Activated naive CD4-positive, alpha-beta T cell treated with anti-CD3 and anti-CD28 coated beads, Interleukin-2, amount 50 U/mL, for 24 hours (primary cell): ENCODE measurements around the gene CDH18.

ENCODE experiments used
- H3K27ac Mint-ChIP-seq: one replicate; pipeline ENCODE4 v1.8.0; 2021; ENCODE audit warnings: mild to moderate bottlenecking, mixed read lengths
- H3K27me3 Mint-ChIP-seq: one replicate; pipeline ENCODE4 v1.8.0; 2021; ENCODE audit warnings: mixed read lengths
- H3K36me3 Mint-ChIP-seq: one replicate; pipeline ENCODE4 v1.8.0; 2021; ENCODE audit warnings: mixed read lengths
- H3K4me1 Mint-ChIP-seq: one replicate; pipeline ENCODE4 v1.8.0; 2021; ENCODE audit warnings: mixed read lengths
- H3K4me3 Mint-ChIP-seq: one replicate; pipeline ENCODE4 v1.8.0; 2021; ENCODE audit warnings: mild to moderate bottlenecking, mixed read lengths
- H3K9me3 Mint-ChIP-seq: one replicate; pipeline ENCODE4 v1.8.0; 2021; ENCODE audit warnings: mixed read lengths

The CDH18 gene

GRCh38 chr5:19975795-19976194 lies 12.2 kb downstream of the CDH18 start:
- Mint-ChIP-seq H3K27me3 (no peaks in the 10 kb centered on the region), H3K4me1 (no peaks in the 10 kb centered on the region), H3K36me3 (no peaks in the 10 kb centered on the region), H3K27ac (no peak overlapping the region), H3K9me3 (peaks cover 3% of the 10 kb centered on the region), H3K4me3 (no peak overlapping the region)

GRCh38 chr5:19960451-19960850 lies 27.5 kb downstream of the CDH18 start:
- Mint-ChIP-seq H3K36me3 (no peaks in the 10 kb centered on the region), H3K4me3 (no peak overlapping the region), H3K9me3 (peaks cover 7% of the 10 kb centered on the region), H3K4me1 (no peaks in the 10 kb centered on the region), H3K27me3 (no peaks in the 10 kb centered on the region), H3K27ac (no peak overlapping the region)

GRCh38 chr5:19959830-19960384 lies 28.1 kb downstream of the CDH18 start:
- H3K27me3 Mint-ChIP-seq = no peaks in the 10 kb centered on the region
- H3K27ac Mint-ChIP-seq = no peak overlapping the region
- H3K36me3 Mint-ChIP-seq = no peaks in the 10 kb centered on the region
- no peak overlapping the region for H3K4me3 Mint-ChIP-seq
- peaks cover 7% of the 10 kb centered on the region for H3K9me3 Mint-ChIP-seq
- H3K4me1 Mint-ChIP-seq = no peaks in the 10 kb centered on the region

GRCh38 chr5:19950897-19951296 lies 37.1 kb downstream of the CDH18 start:
- no peaks in the 10 kb centered on the region for H3K27me3 Mint-ChIP-seq
- H3K4me1 Mint-ChIP-seq = no peaks in the 10 kb centered on the region
- H3K36me3 Mint-ChIP-seq = no peaks in the 10 kb centered on the region
- H3K4me3 Mint-ChIP-seq = no peak overlapping the region
- H3K27ac Mint-ChIP-seq = no peak overlapping the region
- H3K9me3 Mint-ChIP-seq = peaks cover 2% of the 10 kb centered on the region

- Mint-ChIP-seq H3K4me3 (no peak overlapping the region), H3K27ac (no peak overlapping the region), H3K36me3 (no peaks in the 10 kb centered on the region), H3K4me1 (no peaks in the 10 kb centered on the region), H3K27me3 (no peaks in the 10 kb centered on the region), H3K9me3 (peaks cover 6% of the 10 kb centered on the region)
Observed at GRCh38 chr5:19940192-19940591, 47.8 kb downstream of the CDH18 start.

- H3K27me3 Mint-ChIP-seq = no peaks in the 10 kb centered on the region
- H3K4me3 Mint-ChIP-seq = no peak overlapping the region
Observed at GRCh38 chr5:19930451-19930850, 57.5 kb downstream of the CDH18 start.

GRCh38 chr5:19928562-19929421 lies 59.2 kb downstream of the CDH18 start:
- H3K9me3 Mint-ChIP-seq = peaks cover 6% of the 10 kb centered on the region
- H3K4me3 Mint-ChIP-seq = no peak overlapping the region
- H3K27me3 Mint-ChIP-seq = no peaks in the 10 kb centered on the region
- no peaks in the 10 kb centered on the region for H3K36me3 Mint-ChIP-seq
- no peaks in the 10 kb centered on the region for H3K4me1 Mint-ChIP-seq
- H3K27ac Mint-ChIP-seq = no peak overlapping the region

More at GRCh38 chr5:19930451-19930850, 57.5 kb downstream of the CDH18 start:
- peaks cover 6% of the 10 kb centered on the region for H3K9me3 Mint-ChIP-seq
- no peaks in the 10 kb centered on the region for H3K4me1 Mint-ChIP-seq
- H3K36me3 Mint-ChIP-seq = no peaks in the 10 kb centered on the region
- H3K27ac Mint-ChIP-seq = no peak overlapping the region

GRCh38 chr5:19927919-19928318 lies 60.1 kb downstream of the CDH18 start:
- no peak overlapping the region for H3K4me3 Mint-ChIP-seq
- H3K27me3 Mint-ChIP-seq = no peaks in the 10 kb centered on the region
- no peaks in the 10 kb centered on the region for H3K36me3 Mint-ChIP-seq
- peaks cover 7% of the 10 kb centered on the region for H3K9me3 Mint-ChIP-seq
- H3K27ac Mint-ChIP-seq = no peak overlapping the region
- no peaks in the 10 kb centered on the region for H3K4me1 Mint-ChIP-seq

GRCh38 chr5:19927170-19927569 lies 60.8 kb downstream of the CDH18 start:
- Mint-ChIP-seq H3K36me3 (no peaks in the 10 kb centered on the region), H3K27ac (no peak overlapping the region), H3K4me3 (no peak overlapping the region), H3K4me1 (no peaks in the 10 kb centered on the region), H3K27me3 (no peaks in the 10 kb centered on the region), H3K9me3 (peaks cover 11% of the 10 kb centered on the region)

- Mint-ChIP-seq H3K27ac (no peak overlapping the region), H3K4me3 (no peak overlapping the region), H3K27me3 (no peaks in the 10 kb centered on the region), H3K36me3 (no peaks in the 10 kb centered on the region), H3K9me3 (peaks cover 5% of the 10 kb centered on the region), H3K4me1 (no peaks in the 10 kb centered on the region)
Observed at GRCh38 chr5:19923742-19924141, 64.3 kb downstream of the CDH18 start.

GRCh38 chr5:19920761-19921160 lies 67.2 kb downstream of the CDH18 start:
- no peak overlapping the region for H3K4me3 Mint-ChIP-seq
- peaks cover 5% of the 10 kb centered on the region for H3K9me3 Mint-ChIP-seq
- H3K4me1 Mint-ChIP-seq = no peaks in the 10 kb centered on the region
- H3K36me3 Mint-ChIP-seq = no peaks in the 10 kb centered on the region
- H3K27me3 Mint-ChIP-seq = no peaks in the 10 kb centered on the region
- no peak overlapping the region for H3K27ac Mint-ChIP-seq

- Mint-ChIP-seq H3K4me1 (no peaks in the 10 kb centered on the region), H3K27ac (no peak overlapping the region), H3K9me3 (peaks cover 5% of the 10 kb centered on the region), H3K36me3 (no peaks in the 10 kb centered on the region), H3K27me3 (no peaks in the 10 kb centered on the region), H3K4me3 (no peak overlapping the region)
Observed at GRCh38 chr5:19918780-19919179, 69.2 kb downstream of the CDH18 start.

GRCh38 chr5:19917588-19918122 lies 70.3 kb downstream of the CDH18 start:
- Mint-ChIP-seq H3K36me3 (no peaks in the 10 kb centered on the region), H3K27ac (no peak overlapping the region), H3K9me3 (peaks cover under 1% of the 10 kb centered on the region), H3K4me1 (no peaks in the 10 kb centered on the region), H3K4me3 (no peak overlapping the region), H3K27me3 (no peaks in the 10 kb centered on the region)

GRCh38 chr5:19910136-19910535 lies 77.9 kb downstream of the CDH18 start:
- H3K27ac Mint-ChIP-seq = no peak overlapping the region
- no peaks in the 10 kb centered on the region for H3K9me3 Mint-ChIP-seq
- no peaks in the 10 kb centered on the region for H3K36me3 Mint-ChIP-seq
- no peak overlapping the region for H3K4me3 Mint-ChIP-seq
- H3K4me1 Mint-ChIP-seq = no peaks in the 10 kb centered on the region
- no peaks in the 10 kb centered on the region for H3K27me3 Mint-ChIP-seq

GRCh38 chr5:19904766-19905165 lies 83.2 kb downstream of the CDH18 start:
- no peaks in the 10 kb centered on the region for H3K4me1 Mint-ChIP-seq

GRCh38 chr5:19903611-19904010 lies 84.4 kb downstream of the CDH18 start:
- Mint-ChIP-seq H3K27me3 (no peaks in the 10 kb centered on the region), H3K36me3 (no peaks in the 10 kb centered on the region), H3K27ac (no peak overlapping the region), H3K9me3 (no peaks in the 10 kb centered on the region), H3K4me1 (no peaks in the 10 kb centered on the region), H3K4me3 (no peak overlapping the region)

More at GRCh38 chr5:19904766-19905165, 83.2 kb downstream of the CDH18 start:
- no peaks in the 10 kb centered on the region for H3K27me3 Mint-ChIP-seq
- no peak overlapping the region for H3K27ac Mint-ChIP-seq
- no peaks in the 10 kb centered on the region for H3K36me3 Mint-ChIP-seq
- no peaks in the 10 kb centered on the region for H3K9me3 Mint-ChIP-seq
- H3K4me3 Mint-ChIP-seq = no peak overlapping the region
